ENCODE measurements around the gene ARHGAP42.

GRCh38 chr11:100774859-100775258, 87.8 kb downstream of the ARHGAP42 start:
- no peak for TF ChIP-seq ATF3 (IDR thresholded peaks at IDR 0.05)
- TF ChIP-seq CTCF (IDR thresholded peaks at IDR 0.05; ENCODE audit: low read depth, low read length, missing input control): no peak
- TF ChIP-seq YY1 (IDR thresholded peaks at IDR 0.05): no peak
- TF ChIP-seq GABPA (IDR thresholded peaks at IDR 0.05 in 1 of 2, conservative IDR thresholded peaks at IDR 0.05 in 1 of 2): no peak
- TF ChIP-seq EGR1 (IDR thresholded peaks at IDR 0.05; ENCODE audit: low read depth in 2 of 2): no peak
- TF ChIP-seq REST (IDR thresholded peaks at IDR 0.05): no peak
- peak; percentile 30 for TF ChIP-seq SP1 (IDR thresholded peaks at IDR 0.05)
- peak; percentile 45 to 59 for TF ChIP-seq RXRA (IDR thresholded peaks at IDR 0.05)

Data from liver (tissue), 3 donors.